ENCODE measurements around the gene KLHL9.
"Not testable (repeated sequence)": the region's sequence is repeated elsewhere in the genome, so short reads cannot be mapped to it uniquely, and the experiment has no call there.

The KLHL9 gene

GRCh38 chr9:21334701-21335632 is at the start of gene KLHL9:
TSS of gene KLHL9 (minus strand) at chr9:21335404. CDS start at chr9:21334859, 545 bp downstream.
- H3K9ac ChIP-seq = peak within 1 kb of the TSS; percentile 91
- no peaks in the 10 kb centered on the region for H3K36me3 ChIP-seq (ENCODE audit: control insufficient read depth, insufficient read depth, low read length)
- H2AFZ ChIP-seq = peak within 1 kb of the TSS; percentile 98
- H3K4me2 ChIP-seq (ENCODE audit: low read length) = peak within 1 kb of the TSS; percentile 89
- peak within 1 kb of the TSS; percentile 71 for H3K4me3 ChIP-seq (ENCODE audit: low read depth, low read length)
- H3K27ac ChIP-seq = peak within 1 kb of the TSS; percentile 94
- no peaks in the 10 kb centered on the region for H3K27me3 ChIP-seq (ENCODE audit: control insufficient read depth, insufficient read depth, low read length)
- no peaks in the 10 kb centered on the region for H3K9me3 ChIP-seq (ENCODE audit: control insufficient read depth, low read length)
- peaks cover 15% of the 10 kb centered on the region for H3K79me2 ChIP-seq
- H3K4me1 ChIP-seq = no peaks in the 10 kb centered on the region
- TF ChIP-seq, protein P1, sequence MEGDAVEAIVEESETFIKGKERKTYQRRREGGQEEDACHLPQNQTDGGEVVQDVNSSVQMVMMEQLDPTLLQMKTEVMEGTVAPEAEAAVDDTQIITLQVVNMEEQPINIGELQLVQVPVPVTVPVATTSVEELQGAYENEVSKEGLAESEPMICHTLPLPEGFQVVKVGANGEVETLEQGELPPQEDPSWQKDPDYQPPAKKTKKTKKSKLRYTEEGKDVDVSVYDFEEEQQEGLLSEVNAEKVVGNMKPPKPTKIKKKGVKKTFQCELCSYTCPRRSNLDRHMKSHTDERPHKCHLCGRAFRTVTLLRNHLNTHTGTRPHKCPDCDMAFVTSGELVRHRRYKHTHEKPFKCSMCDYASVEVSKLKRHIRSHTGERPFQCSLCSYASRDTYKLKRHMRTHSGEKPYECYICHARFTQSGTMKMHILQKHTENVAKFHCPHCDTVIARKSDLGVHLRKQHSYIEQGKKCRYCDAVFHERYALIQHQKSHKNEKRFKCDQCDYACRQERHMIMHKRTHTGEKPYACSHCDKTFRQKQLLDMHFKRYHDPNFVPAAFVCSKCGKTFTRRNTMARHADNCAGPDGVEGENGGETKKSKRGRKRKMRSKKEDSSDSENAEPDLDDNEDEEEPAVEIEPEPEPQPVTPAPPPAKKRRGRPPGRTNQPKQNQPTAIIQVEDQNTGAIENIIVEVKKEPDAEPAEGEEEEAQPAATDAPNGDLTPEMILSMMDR (IDR thresholded peaks at IDR 0.05) = no peak

DNA sequence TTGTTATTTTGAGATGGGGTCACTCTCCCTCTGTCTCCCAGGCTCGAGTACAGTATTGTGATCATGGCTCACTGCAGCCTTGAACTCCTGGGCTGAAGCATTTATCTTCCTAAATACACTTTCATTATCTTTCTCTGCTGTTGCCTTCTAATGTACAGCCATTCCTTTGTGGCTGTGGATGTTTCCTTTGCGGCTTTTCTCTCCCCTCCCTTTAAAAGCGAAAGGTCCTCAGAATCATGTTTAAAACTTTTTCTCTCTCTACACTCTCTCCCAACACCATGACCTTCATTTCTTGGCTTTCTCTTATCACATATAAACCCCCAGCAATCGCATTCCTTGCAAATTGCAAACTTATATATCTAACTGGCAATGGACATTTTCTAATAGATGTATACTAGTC is 48.4 kb upstream of the KLHL9 start:
- H3K79me2 ChIP-seq = no peaks in the 10 kb centered on the region
- H3K4me3 ChIP-seq (ENCODE audit: low read depth, low read length) = no peak overlapping the region
- no peaks in the 10 kb centered on the region for H3K36me3 ChIP-seq (ENCODE audit: control insufficient read depth, insufficient read depth, low read length)
- H3K4me2 ChIP-seq (ENCODE audit: low read length) = no peak overlapping the region
- H3K27ac ChIP-seq = no peak overlapping the region
- no peaks in the 10 kb centered on the region for H3K4me1 ChIP-seq
- TF ChIP-seq, protein P1 (IDR thresholded peaks at IDR 0.05) = no peak
- H3K27me3 ChIP-seq (ENCODE audit: control insufficient read depth, insufficient read depth, low read length) = no peaks in the 10 kb centered on the region
- H2AFZ ChIP-seq = no peak overlapping the region
- no peak overlapping the region for H3K9ac ChIP-seq
- H3K9me3 ChIP-seq (ENCODE audit: control insufficient read depth, low read length) = no peaks in the 10 kb centered on the region

DNA sequence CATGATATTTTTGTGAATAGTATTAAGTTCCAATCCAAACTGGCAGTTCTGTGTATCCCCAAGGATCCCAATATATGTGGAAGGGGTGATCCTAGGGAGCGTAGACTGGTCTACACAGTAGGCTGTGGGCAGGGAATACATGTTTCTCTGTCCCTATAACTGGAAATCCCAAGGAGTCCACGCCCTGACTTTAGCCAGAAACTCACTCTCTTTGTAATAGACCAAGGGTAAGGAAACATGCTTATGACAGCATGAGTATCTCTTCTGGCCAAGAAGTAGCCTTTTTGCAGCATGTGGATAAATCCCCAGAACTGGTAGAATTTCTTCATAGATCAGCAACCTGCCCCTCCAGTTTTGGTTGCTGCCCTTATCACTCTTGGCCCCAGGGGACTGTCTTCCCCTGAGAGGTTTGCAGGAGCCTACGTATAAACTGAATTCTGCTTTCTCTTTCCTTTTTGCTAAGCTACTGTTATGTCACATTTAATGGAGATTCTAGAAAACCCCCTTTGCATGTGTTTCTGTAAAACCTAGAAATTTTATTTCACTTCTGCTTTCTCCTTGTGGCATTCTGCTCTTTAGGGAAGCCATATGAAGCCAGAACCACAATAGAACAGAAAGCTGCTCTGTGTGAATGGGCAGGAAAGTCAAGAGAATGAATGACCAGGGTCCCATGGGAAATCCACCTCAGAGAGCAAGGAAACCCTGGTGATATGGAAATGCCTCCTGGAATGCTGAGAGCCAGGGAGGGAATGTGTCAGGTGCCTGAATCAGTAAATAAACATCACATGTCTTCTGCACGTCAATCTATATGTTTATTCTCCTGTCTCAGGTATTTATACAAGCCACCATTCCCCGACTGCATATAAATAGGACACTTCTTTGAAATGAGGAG is 46.5 kb upstream of the KLHL9 start:
- H2AFZ ChIP-seq = no peak overlapping the region
- H3K36me3 ChIP-seq (ENCODE audit: control insufficient read depth, insufficient read depth, low read length) = no peaks in the 10 kb centered on the region
- TF ChIP-seq, protein P1 (IDR thresholded peaks at IDR 0.05) = no peak
- H3K4me3 ChIP-seq (ENCODE audit: low read depth, low read length) = no peak overlapping the region
- H3K27ac ChIP-seq = no peak overlapping the region
- H3K27me3 ChIP-seq (ENCODE audit: control insufficient read depth, insufficient read depth, low read length) = no peaks in the 10 kb centered on the region
- no peak overlapping the region for H3K4me2 ChIP-seq (ENCODE audit: low read length)
- H3K4me1 ChIP-seq = no peaks in the 10 kb centered on the region
- no peaks in the 10 kb centered on the region for H3K79me2 ChIP-seq
- H3K9ac ChIP-seq = no peak overlapping the region
- no peaks in the 10 kb centered on the region for H3K9me3 ChIP-seq (ENCODE audit: control insufficient read depth, low read length)

DNA sequence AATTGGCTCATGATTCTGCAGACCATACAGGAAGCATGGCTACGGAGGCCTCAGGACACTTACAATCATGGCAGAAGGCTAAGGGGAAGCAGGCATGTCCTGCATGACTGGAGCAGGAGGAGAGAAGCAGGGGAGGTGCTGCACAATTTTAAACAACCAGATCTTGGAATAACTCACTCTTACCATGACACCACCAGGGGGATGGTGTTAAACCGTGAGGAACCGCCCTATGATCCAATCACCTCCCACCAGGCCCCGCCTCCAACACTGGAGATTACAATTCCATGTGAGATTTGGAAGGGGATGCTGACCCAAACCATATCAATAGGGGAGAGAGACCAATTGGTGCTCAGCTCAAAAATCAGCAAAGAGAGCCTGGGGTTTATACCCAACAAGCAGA is 36.3 kb upstream of the KLHL9 start:
- not testable (repeated sequence) for H3K79me2 ChIP-seq; H3K9me3 ChIP-seq (ENCODE audit: control insufficient read depth, low read length); H3K9ac ChIP-seq; H3K36me3 ChIP-seq (ENCODE audit: control insufficient read depth, insufficient read depth, low read length); H3K4me2 ChIP-seq (ENCODE audit: low read length); H3K4me1 ChIP-seq; H3K27me3 ChIP-seq (ENCODE audit: control insufficient read depth, insufficient read depth, low read length); H2AFZ ChIP-seq; H3K27ac ChIP-seq; H3K4me3 ChIP-seq (ENCODE audit: low read depth, low read length)

DNA sequence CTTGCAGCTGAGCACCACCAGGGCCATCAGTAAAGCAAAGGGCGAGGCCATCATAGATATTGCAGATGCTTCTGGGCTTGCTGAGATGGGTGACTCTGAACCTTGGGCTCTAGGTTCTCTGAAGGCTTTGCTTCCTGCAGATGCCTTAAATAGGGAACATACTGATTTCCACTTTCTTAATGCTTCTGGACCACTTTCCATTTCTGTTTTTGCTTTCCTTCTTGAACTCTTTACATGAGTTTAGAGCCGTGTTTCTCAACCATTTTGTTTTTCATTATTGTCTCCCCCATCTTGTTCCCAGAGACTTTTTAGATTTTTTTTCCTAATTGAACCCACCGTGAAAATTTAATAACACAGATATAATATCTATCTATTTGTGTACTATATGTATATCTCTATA is 32.8 kb upstream of the KLHL9 start, which contains the start of gene IFNA13:
TSS of gene IFNA13 (minus strand) at position 101 of the 400 bp plus-strand sequence. CDS start at position 54, 47 bp downstream.
- H3K4me3 ChIP-seq (ENCODE audit: low read depth, low read length) = no peak within 1 kb of the TSS
- TF ChIP-seq, protein P1 (IDR thresholded peaks at IDR 0.05) = no peak
- no peak within 1 kb of the TSS for H3K9ac ChIP-seq
- H3K79me2 ChIP-seq = no peaks in the 10 kb centered on the region
- H3K27ac ChIP-seq = no peak within 1 kb of the TSS
- no peak within 1 kb of the TSS for H3K4me2 ChIP-seq (ENCODE audit: low read length)
- H3K9me3 ChIP-seq (ENCODE audit: control insufficient read depth, low read length) = no peaks in the 10 kb centered on the region
- H3K36me3 ChIP-seq (ENCODE audit: control insufficient read depth, insufficient read depth, low read length) = no peaks in the 10 kb centered on the region
- no peaks in the 10 kb centered on the region for H3K27me3 ChIP-seq (ENCODE audit: control insufficient read depth, insufficient read depth, low read length)
- H2AFZ ChIP-seq = no peak within 1 kb of the TSS
- H3K4me1 ChIP-seq = no peaks in the 10 kb centered on the region

DNA sequence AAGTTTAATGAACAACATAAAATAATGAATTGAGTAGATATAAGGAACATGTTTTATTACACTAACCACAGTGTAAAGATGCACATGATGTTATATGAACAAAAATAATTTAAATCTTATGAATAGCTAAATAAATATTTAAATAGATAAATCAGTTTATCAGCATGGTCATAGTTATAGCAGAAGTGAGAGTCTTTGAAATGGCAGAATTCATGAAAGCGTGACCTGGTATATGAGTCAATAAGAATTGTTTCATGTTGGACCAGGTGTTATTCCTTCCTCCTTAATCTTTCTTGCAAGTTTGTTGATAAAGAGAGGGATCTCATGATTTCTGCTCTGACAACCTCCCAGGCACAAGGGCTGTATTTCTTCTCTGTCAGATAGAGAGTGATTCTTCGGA is 32.0 kb upstream of the KLHL9 start:
- H3K36me3 ChIP-seq (ENCODE audit: control insufficient read depth, insufficient read depth, low read length); H3K79me2 ChIP-seq; H3K27me3 ChIP-seq (ENCODE audit: control insufficient read depth, insufficient read depth, low read length); H2AFZ ChIP-seq; H3K27ac ChIP-seq; H3K9me3 ChIP-seq (ENCODE audit: control insufficient read depth, low read length); H3K9ac ChIP-seq; H3K4me3 ChIP-seq (ENCODE audit: low read depth, low read length); H3K4me1 ChIP-seq; H3K4me2 ChIP-seq (ENCODE audit: low read length): not testable (repeated sequence)
